Mucosa of stomach (tissue), 1 donor: ENCODE measurements around the gene PKP3.
A peak's percentile ranks its signal among the peaks of the same experiment; 100 is the strongest.

Source experiments
- H3K27me3 ChIP-seq: one replicate; pipeline ENCODE4 v1.7.0; 2013; ENCODE audit warnings: mild to moderate bottlenecking, low read length; ENCODE audit not compliant: control insufficient read depth, insufficient read depth
- H3K36me3 ChIP-seq: one replicate; pipeline ENCODE4 v1.7.0; 2013; ENCODE audit warnings: low read length; ENCODE audit not compliant: control insufficient read depth, insufficient read depth
- H3K4me1 ChIP-seq: one replicate; pipeline ENCODE4 v1.7.0; 2013; ENCODE audit warnings: mild to moderate bottlenecking, low read length; ENCODE audit not compliant: control insufficient read depth, insufficient read depth
- H3K4me3 ChIP-seq: one replicate; pipeline ENCODE4 v1.7.0; 2013; ENCODE audit warnings: low read length
- H3K9ac ChIP-seq: one replicate; pipeline ENCODE4 v1.7.0; 2013; ENCODE audit warnings: mild to moderate bottlenecking, low read length, moderate library complexity
- H3K9me3 ChIP-seq: one replicate; pipeline ENCODE4 v1.7.0; 2013; ENCODE audit warnings: mild to moderate bottlenecking, low read length, moderate library complexity; ENCODE audit not compliant: control insufficient read depth
- donor health status: Pancreatic carcinoma.

Gene PKP3

DNA sequence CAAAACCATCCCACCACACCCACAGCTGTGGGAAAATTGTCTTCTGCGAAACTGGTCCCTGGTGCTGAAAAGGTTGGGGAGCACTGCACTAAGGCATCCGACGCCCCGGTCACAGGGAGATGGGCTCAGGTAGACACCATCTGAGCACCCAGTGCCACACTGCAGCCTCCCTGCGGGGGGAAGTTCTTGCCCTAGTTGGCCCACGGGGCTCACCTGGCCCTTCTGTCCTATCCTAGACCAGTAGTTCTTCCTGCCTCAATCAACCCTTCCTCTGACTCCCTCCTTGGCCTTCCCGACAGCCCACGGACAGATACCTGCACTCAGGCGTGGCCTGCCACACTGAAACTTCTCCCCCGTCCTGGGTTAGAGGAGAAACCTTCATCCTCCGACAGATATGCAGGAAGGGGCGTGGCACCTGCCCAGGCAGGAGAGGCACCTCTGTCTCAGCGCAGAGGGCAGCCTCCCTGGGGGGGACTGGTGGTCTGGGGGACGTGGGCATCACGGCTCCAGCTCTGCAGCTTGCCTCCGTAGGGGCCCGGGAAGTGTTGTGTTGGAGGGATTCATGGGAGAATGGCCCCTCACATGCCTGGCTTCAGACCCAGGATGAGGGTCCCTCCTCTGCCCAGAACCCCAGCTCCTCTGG lies 43.3 kb downstream of the PKP3 start:
- H3K27me3 ChIP-seq: peaks cover 8% of the 10 kb centered on the region
- no peaks in the 10 kb centered on the region for H3K9me3 ChIP-seq
- peaks cover 10% of the 10 kb centered on the region for H3K4me1 ChIP-seq
- H3K9ac ChIP-seq: no peak overlapping the region
- H3K36me3 ChIP-seq: no peaks in the 10 kb centered on the region
- no peak overlapping the region for H3K4me3 ChIP-seq

DNA sequence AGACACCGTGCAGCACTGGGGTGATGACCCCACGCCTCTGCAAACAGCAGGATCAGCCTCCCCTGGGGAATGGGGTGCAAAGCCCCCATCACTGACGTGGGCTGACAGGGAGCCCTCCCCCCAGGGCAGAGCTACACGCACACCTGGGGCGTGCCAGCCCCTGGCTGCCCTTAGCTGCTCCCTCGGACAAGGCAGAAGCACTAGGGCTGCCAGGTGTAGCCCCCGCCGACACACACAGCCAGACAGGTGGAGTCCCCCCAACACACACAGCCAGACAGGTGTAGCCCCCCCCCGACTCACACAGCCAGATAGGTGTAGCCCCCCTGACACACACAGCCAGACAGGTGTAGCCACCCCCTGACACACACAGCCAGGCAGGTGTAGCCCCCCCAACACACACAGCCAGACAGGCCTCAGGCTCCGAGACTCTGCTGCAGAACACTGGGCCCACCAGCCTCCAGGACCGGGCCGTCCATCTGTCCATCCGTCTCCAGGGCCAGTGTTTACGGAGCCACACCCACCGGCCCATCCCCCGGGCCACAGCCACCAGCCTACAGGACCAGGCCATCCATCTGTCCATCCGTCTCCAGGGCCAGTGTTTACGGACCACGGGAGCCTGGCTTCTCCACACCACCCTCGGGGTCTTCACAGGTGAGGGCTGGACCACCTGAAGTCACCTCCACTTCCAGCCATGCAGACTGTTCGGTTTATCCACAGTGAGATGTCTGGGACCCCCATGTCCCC lies 44.3 kb downstream of the PKP3 start:
- H3K9ac ChIP-seq: no peak overlapping the region
- no peaks in the 10 kb centered on the region for H3K36me3 ChIP-seq
- no peaks in the 10 kb centered on the region for H3K9me3 ChIP-seq
- H3K4me1 ChIP-seq: peaks cover 10% of the 10 kb centered on the region
- H3K4me3 ChIP-seq: no peak overlapping the region
- peaks cover 11% of the 10 kb centered on the region for H3K27me3 ChIP-seq

- Histone ChIP-seq H3K4me1 (peaks cover 13% of the 10 kb centered on the region), H3K27me3 (peaks cover 11% of the 10 kb centered on the region)
Measured at GRCh38 chr11:439315-440064, 45.5 kb downstream of the PKP3 start.

DNA sequence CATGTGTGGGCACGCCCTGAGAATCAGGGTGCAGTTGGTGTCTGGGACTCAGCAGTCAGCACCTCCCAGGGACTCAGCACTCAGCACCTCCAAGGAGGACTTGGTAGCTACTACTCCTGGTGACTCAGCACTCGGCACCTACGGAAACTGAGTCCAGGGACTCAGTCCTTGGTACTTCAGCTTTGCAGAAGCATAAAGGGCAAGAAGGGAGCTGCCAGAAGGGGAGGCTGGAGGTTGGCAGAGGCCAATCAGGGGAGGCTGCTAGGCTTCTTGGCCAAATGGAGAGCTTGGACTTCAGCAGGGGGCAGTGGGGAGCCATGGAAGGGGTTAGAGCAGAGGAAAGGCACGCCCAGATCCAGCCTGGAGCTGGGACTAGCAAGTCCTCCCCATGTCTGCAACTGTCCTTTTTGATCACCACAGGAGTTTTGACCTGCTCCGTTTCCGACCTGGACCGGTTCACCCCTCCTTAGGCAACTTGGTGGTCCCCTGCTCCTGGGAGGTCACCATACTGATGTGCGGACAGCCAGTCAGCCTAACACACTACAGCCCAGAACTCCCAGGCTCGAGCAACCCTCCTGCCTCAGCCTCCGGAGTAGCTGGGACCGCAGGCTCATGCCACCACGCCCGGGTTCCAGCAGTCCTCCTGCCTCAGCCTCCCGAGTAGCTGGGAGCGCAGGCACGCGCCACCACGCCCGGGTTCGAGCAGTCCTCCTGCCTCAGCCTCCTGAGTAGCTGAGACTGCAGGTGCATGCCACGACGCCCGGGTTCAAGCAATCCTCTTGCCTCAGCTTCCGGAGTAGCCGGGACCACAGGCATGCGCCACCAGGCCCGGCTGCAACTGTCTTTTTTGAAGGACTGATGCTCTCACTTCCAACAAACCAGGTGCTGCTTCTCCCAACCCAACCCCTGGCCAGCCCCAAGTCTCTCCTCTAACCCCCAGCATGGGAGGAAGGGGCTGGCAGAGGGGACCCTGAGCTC lies 46.3 kb downstream of the PKP3 start:
- Histone ChIP-seq H3K4me3 (no peak overlapping the region), H3K4me1 (peaks cover 15% of the 10 kb centered on the region), H3K27me3 (peaks cover 11% of the 10 kb centered on the region), H3K36me3 (no peaks in the 10 kb centered on the region), H3K9me3 (no peaks in the 10 kb centered on the region), H3K9ac (no peak overlapping the region)

More at GRCh38 chr11:439315-440064, 45.5 kb downstream of the PKP3 start:
- H3K9ac ChIP-seq: no peak overlapping the region
- no peak overlapping the region for H3K4me3 ChIP-seq
- H3K36me3 ChIP-seq: no peaks in the 10 kb centered on the region
- no peaks in the 10 kb centered on the region for H3K9me3 ChIP-seq

DNA sequence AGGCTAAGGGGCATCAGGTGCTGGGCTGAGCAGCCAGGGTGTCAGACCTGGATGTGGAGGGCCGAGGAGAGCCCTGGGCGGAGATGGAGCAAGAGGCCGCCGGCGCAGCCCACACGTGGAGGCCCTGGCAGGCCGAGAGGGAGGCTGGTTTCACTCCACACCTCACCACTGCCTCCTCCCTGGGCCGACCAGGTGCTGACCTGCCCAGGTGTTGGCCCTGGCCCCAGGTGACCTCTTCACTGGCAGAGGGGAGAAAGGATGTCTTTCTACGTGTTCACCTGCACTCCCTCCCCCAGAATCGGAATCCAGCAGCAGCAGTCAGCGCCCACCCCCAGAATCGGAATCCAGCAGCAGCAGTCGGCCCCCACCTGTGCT lies 47.0 kb downstream of the PKP3 start:
- no peak overlapping the region for H3K4me3 ChIP-seq
- peaks cover 11% of the 10 kb centered on the region for H3K27me3 ChIP-seq
- H3K9me3 ChIP-seq: no peaks in the 10 kb centered on the region
- H3K4me1 ChIP-seq: peaks cover 22% of the 10 kb centered on the region
- no peaks in the 10 kb centered on the region for H3K36me3 ChIP-seq
- peak overlapping the region; percentile 77 for H3K9ac ChIP-seq

DNA sequence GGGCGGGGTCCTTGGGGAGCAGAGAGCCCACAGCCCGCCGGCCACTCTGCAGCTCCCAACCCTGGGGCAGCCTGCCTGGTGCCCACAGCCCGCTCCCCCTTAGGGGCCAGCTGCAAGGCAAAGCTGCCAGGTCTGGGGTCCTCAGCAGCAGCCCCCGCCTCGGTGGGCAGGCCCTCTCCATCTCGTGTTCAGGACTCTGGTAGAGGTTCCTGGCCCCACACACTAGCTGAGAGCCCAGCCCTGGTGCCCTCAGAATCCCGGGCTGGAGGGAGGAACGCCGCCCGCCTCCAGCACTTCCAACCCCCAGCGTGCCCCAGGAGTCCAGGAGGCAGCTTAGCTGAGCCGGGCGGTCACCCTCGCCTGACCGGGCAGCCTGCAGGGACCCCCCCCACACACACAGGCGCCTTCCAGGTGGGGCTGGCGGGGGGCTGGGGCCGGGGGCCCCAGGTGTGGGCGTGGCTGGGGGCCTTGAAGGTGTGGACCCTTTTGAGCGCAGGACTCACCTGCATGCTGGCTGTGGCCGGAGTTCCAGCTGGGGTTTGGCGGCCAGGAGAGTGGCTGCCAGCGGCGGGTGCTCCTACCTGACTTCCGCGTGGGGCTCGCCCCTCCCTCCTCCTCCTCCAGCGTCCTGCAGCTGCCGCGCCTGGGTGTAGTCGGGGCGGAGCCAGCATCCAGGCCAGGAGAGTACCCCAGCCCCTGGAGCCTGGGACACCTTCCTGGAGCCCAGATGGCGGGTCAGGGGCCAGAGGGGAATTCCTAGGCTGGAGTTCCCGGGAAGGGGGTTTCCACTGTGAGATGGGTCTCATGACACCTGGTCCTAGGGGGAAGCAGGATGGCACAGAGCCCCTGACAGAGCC lies 47.6 kb downstream of the PKP3 start, which contains the start of gene ANO9:
TSS of gene ANO9 (minus strand) at position 594 of the 857 bp plus-strand sequence. CDS start at position 509, 85 bp downstream.
- no peaks in the 10 kb centered on the region for H3K36me3 ChIP-seq
- peak within 1 kb of the TSS; percentile 36 for H3K4me3 ChIP-seq
- H3K4me1 ChIP-seq: peaks cover 22% of the 10 kb centered on the region
- H3K9me3 ChIP-seq: no peaks in the 10 kb centered on the region
- H3K27me3 ChIP-seq: peaks cover 11% of the 10 kb centered on the region
- peak within 1 kb of the TSS; percentile 77 for H3K9ac ChIP-seq

DNA sequence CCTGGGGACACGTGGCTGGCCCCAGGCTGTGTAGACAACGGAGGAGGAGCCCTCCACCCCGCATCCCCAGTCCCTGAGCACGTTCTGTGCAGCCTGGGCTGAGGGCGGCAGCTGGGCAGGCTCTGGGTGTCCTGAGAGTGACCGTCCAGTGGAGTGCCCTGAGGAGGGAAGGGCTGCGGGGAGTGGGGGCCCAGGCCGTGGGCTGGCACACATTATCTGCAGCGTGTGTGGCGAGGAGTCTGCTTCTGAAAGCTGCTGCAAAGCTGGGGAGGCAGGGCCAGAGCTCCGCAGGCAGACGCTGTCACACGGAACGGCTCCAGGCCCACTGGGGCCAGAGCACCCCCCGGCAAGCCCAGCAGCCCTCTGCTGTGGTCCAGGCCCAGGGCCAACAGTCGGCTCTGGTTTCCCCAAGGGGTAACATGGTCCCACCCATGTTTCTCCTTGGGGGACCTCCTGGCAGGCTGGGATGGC lies 48.6 kb downstream of the PKP3 start:
- no peak overlapping the region for H3K4me3 ChIP-seq
- no peaks in the 10 kb centered on the region for H3K36me3 ChIP-seq
- no peaks in the 10 kb centered on the region for H3K9me3 ChIP-seq
- H3K4me1 ChIP-seq: peaks cover 22% of the 10 kb centered on the region
- H3K27me3 ChIP-seq: peaks cover 11% of the 10 kb centered on the region
- H3K9ac ChIP-seq: no peak overlapping the region

GRCh38 chr11:443542-444199 lies 49.7 kb downstream of the PKP3 start:
- Histone ChIP-seq H3K27me3 (peaks cover 11% of the 10 kb centered on the region), H3K9me3 (no peaks in the 10 kb centered on the region), H3K4me1 (peaks cover 26% of the 10 kb centered on the region), H3K36me3 (no peaks in the 10 kb centered on the region), H3K4me3 (no peak overlapping the region), H3K9ac (no peak overlapping the region)

DNA sequence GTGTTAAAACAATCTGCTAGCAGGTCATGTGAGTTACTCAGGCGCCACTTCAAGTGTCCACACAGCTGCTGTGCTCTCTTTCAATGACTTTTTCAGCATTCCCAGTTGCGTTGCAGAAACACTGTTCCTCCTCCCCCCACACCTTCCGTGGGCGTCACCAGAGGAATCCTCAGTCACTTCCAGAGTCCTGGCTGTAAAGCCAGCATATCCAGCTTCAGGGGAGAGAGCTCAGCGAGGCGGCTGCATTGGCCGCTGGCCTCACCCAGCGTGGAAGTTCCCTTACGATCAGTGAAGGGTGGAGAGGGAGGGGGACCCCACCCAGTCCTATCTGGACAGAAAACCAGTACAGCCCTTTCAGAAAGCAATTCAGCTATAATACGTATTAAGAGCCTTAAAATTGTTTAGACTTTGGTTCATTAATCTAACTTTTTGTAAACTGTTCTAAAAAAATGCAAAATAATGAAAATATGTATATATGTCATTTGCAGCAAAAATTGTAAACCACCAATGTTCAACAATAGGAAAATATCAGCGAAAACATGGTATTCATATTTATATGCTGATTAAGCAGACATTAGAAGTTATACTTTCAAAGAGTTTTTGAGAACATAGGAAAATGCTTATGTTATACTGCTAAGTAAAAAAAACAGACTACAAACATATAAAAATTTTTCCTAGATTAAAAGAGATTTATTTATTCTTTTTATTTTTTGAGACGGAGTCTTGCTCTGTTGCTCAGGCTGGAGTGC lies 50.6 kb downstream of the PKP3 start:
- Histone ChIP-seq H3K4me3 (no peak overlapping the region), H3K27me3 (peaks cover 11% of the 10 kb centered on the region), H3K9ac (no peak overlapping the region), H3K4me1 (peaks cover 33% of the 10 kb centered on the region), H3K9me3 (no peaks in the 10 kb centered on the region), H3K36me3 (no peaks in the 10 kb centered on the region)
